ENCODE results near the gene SHC3. TPM values are rescaled to one million over a fixed set of nuclear protein-coding genes. Genes with fewer than 3 reads are reported as not detected.

Gene SHC3
- total and polyA plus RNA-seq, 2 of the 4 experiments (the other 2 are of a cell fraction) = 4.5 to 13.3 TPM

GRCh38 chr9:88993871-88994460 lies 184.7 kb downstream of the SHC3 start:
- POLR2A ChIA-PET (ENCODE audit: unreplicated experiment) = no interaction called here
- CTCF ChIA-PET = interaction anchor here (0.6 kb wide), 1 partner anchor 552 kb away, joined by 5 read pairs; no protein-coding TSS in a partner anchor
- Histone ChIP-seq H2AFZ (replicated peaks; ENCODE audit: low read length, poor library complexity) (no peak overlapping the region), H3K14ac (replicated peaks; ENCODE audit: low read depth, low read length) (peak overlapping the region; percentile 73), H4K8ac (ENCODE audit: low read depth in 2 of 2, low read length in 2 of 2) (peak overlapping the region; percentile 12 to 44; a peak in 2 of 4 replicates), H2BK15ac (ENCODE audit: low read depth, low read length) (peak overlapping the region; percentile 53; the same call in 1 of the 3 replicates), H3K27me3 (ENCODE audit: control insufficient read depth, insufficient read depth, low read length) (no peaks in the 10 kb centered on the region), H3K9me3 (ENCODE audit: control insufficient read depth, insufficient read depth, low read length) (no peaks in the 10 kb centered on the region), H3K36me3 (ENCODE audit: control insufficient read depth, insufficient read depth, low read length) (peaks cover 30% of the 10 kb centered on the region), H3K56ac (ENCODE audit: extremely low read depth, insufficient read depth, low read length) (no peak overlapping the region), H3K23ac (ENCODE audit: low read depth, low read length) (peak overlapping the region; percentile 80), H3K4ac (ENCODE audit: low read depth, low read length) (peak overlapping the region; percentile 73), H2BK20ac (ENCODE audit: low read depth, low read length) (0 out of 2 replicates have a peak overlapping the region, but pooled peaks have one; percentile 12), H3K9ac (ENCODE audit: low read depth, low read length) (peak overlapping the region; percentile 53), H3K4me2 (ENCODE audit: low read depth, low read length) (peak overlapping the region; percentile 60), H3K4me1 (ENCODE audit: control insufficient read depth, insufficient read depth, low read length) (peaks cover 21% of the 10 kb centered on the region), H4K91ac (ENCODE audit: insufficient read depth, low read depth, low read length) (peak overlapping the region; percentile 11; the same call in 1 of the 2 replicates), H4K20me1 (ENCODE audit: insufficient read depth, low read length) (peaks cover 4% of the 10 kb centered on the region; the same call in 1 of the 2 replicates), H3K79me1 (ENCODE audit: low read depth in 1 of 2, low read length in 2 of 2) (peaks cover 29 to 54% of the 10 kb centered on the region in 2 experiments), H2BK5ac (ENCODE audit: low read depth, low read length, poor library complexity, severe bottlenecking) (no peak overlapping the region), H3K27ac (ENCODE audit: insufficient read depth, low read length) (peak overlapping the region; percentile 47; the same call in 1 of the 2 replicates), H3K9me1 (ENCODE audit: insufficient read depth, low read length) (peaks cover 19% of the 10 kb centered on the region), H3K18ac (ENCODE audit: low read depth, low read length) (peak overlapping the region; percentile 39), H4K5ac (ENCODE audit: low read depth, low read length) (peak overlapping the region; percentile 28), H2BK120ac (ENCODE audit: low read depth, low read length) (peak overlapping the region; percentile 40; the same call in 1 of the 2 replicates), H2AK5ac (ENCODE audit: low read depth, low read length) (peak overlapping the region; percentile 82; the same call in 1 of the 2 replicates), H3K4me3 (ENCODE audit: insufficient read depth, low read depth, low read length) (peak overlapping the region; percentile 9; the same call in 1 of the 2 replicates), H2AK9ac (replicated peaks; ENCODE audit: low read depth, low read length, poor library complexity) (peak overlapping the region; percentile 18)
- intact Hi-C loops (cut with micrococcal nuclease) = loop anchor here (2.0 to 5.0 kb wide), 7 partner anchors 142 to 409 kb away; no protein-coding TSS in a partner anchor
- 20% methylated on average over 3 of the region's 14 CpGs; no CpG with 5 or more reads in 1 of the 2 experiments for WGBS, 2 experiments (ENCODE audit: extremely low coverage in 2 of 2, insufficient read length in 1 of 2)
- dilution Hi-C loops (cut with HindIII; ENCODE audit: low sequenced_read_pairs, unreplicated experiment) = loop anchor here (25.0 kb wide), 1 partner anchor 357 kb away; no protein-coding TSS in a partner anchor
- DNase-seq = no peak
- in situ Hi-C loops (cut with MboI; ENCODE audit: low sequenced_read_pairs) = loop anchor here (10.0 kb wide), 1 partner anchor 219 kb away; no protein-coding TSS in a partner anchor
- no peak for ATAC-seq (ENCODE audit: low read depth)
- no TSS peak for BruUV-seq (replicated peaks)
- TF ChIP-seq MXI1 (IDR thresholded peaks at IDR 0.05; ENCODE audit: borderline replicate concordance, low read depth, low read length) (no peak), BHLHE40 (IDR thresholded peaks at IDR 0.05; ENCODE audit: low read depth, low read length) (no peak), RFX5 (IDR thresholded peaks at IDR 0.05; ENCODE audit: low read depth, low read length) (no peak), RAD21 (IDR thresholded peaks at IDR 0.05; ENCODE audit: low read length) (no peak), SMC3 (IDR thresholded peaks at IDR 0.05; ENCODE audit: low read depth, low read length) (no peak), MAZ (IDR thresholded peaks at IDR 0.05; ENCODE audit: borderline replicate concordance, low read depth, low read length) (no peak), CTCF (conservative IDR thresholded peaks at IDR 0.05; ENCODE audit: low read depth, low read length) (no peak), POLR2A (IDR thresholded peaks at IDR 0.05; ENCODE audit: low read depth, low read length) (no peak), NFE2L2 (IDR thresholded peaks at IDR 0.05; ENCODE audit: low read depth, low read length) (no peak), CEBPB (IDR thresholded peaks at IDR 0.05; ENCODE audit: low read depth, low read length) (no peak), MAFK (IDR thresholded peaks at IDR 0.05; ENCODE audit: low read depth, low read length) (no peak), USF2 (IDR thresholded peaks at IDR 0.05; ENCODE audit: low read depth, low read length) (no peak), CHD1 (IDR thresholded peaks at IDR 0.05; ENCODE audit: low read depth, low read length) (no peak), FOS (IDR thresholded peaks at IDR 0.05; ENCODE audit: low read depth, low read length) (no peak)
